Neuronal stem cell (in vitro differentiated cells): ENCODE measurements around the gene NOM1. TPM values are rescaled to one million over a fixed set of nuclear protein-coding genes. Genes with fewer than 3 reads are reported as not detected.
"Not testable (repeated sequence)": the region's sequence is repeated elsewhere in the genome, so short reads cannot be mapped to it uniquely, and the experiment has no call there.

Experiments used
- DNase-seq: peaks from one replicate; pipeline ENCODE4 v3.0.0-alpha.2; 2013; ENCODE audit warnings: low spot score
- H2AFZ ChIP-seq: one replicate; pipeline ENCODE4 v1.6.1; 2013; ENCODE audit warnings: mild to moderate bottlenecking, low read length, inconsistent platforms
- H2AK5ac ChIP-seq: 2 replicates; pipeline ENCODE4 v1.6.1; 2013; ENCODE audit warnings: low read depth, mild to moderate bottlenecking, inconsistent platforms, low read length, moderate library complexity, mixed read lengths
- H2BK120ac ChIP-seq: 2 replicates; pipeline ENCODE4 v1.6.1; 2013; ENCODE audit warnings: low read depth, mild to moderate bottlenecking, inconsistent platforms, low read length, moderate library complexity, mixed read lengths
- H2BK12ac ChIP-seq: one replicate; pipeline ENCODE4 v1.6.1; 2013; ENCODE audit warnings: low read length, inconsistent platforms
- H2BK15ac ChIP-seq: 2 replicates; pipeline ENCODE4 v1.6.1; 2013; ENCODE audit warnings: mild to moderate bottlenecking, low read length, inconsistent platforms, mixed read lengths
- H2BK5ac ChIP-seq: one replicate; pipeline ENCODE4 v1.6.1; 2013; ENCODE audit warnings: inconsistent platforms, mild to moderate bottlenecking, low read length, moderate library complexity
- H3K14ac ChIP-seq: one replicate; pipeline ENCODE4 v1.6.1; 2013; ENCODE audit warnings: low read length, inconsistent platforms
- H3K18ac ChIP-seq: 2 replicates; pipeline ENCODE4 v1.6.1; 2013; ENCODE audit warnings: low read length, inconsistent platforms
- H3K23ac ChIP-seq: 2 replicates; pipeline ENCODE4 v1.6.1; 2013; ENCODE audit warnings: low read depth, mild to moderate bottlenecking, mixed read lengths, low read length, inconsistent platforms; ENCODE audit not compliant: poor library complexity
- H3K27ac ChIP-seq: replicated peaks from 3 replicates; pipeline ENCODE4 v1.5.1; 2013; ENCODE audit warnings: low read length, inconsistent platforms
- H3K27me3 ChIP-seq, 3 experiments: 2 replicates each; pipeline ENCODE4 v1.6.1; 2013; ENCODE audit warnings: low read length in 3 of 3, mild to moderate bottlenecking in 2 of 3, inconsistent platforms in 1 of 3, low read depth in 1 of 3, mixed read lengths in 1 of 3, moderate library complexity in 1 of 3; ENCODE audit not compliant: control insufficient read depth in 3 of 3, insufficient read depth in 3 of 3
- H3K36me3 ChIP-seq, 2 donors: replicated peaks in 1 of 2; 2 replicates each; pipeline ENCODE4 v1.6.1; 2013; ENCODE audit warnings: low read length in 2 of 2; ENCODE audit not compliant: control insufficient read depth in 2 of 2, insufficient read depth in 2 of 2
- H3K4ac ChIP-seq: 2 replicates; pipeline ENCODE4 v1.6.1; 2013; ENCODE audit warnings: inconsistent platforms, mild to moderate bottlenecking, low read length, moderate library complexity
- H3K4me1 ChIP-seq, 2 donors: 1 replicate in 1 of 2; 2 replicates in 1 of 2; pipeline ENCODE4 v1.6.1; 2013; ENCODE audit warnings: low read length in 2 of 2, low read depth in 1 of 2; ENCODE audit not compliant: control insufficient read depth in 2 of 2, insufficient read depth in 1 of 2
- H3K4me2 ChIP-seq: one replicate; pipeline ENCODE4 v1.6.1; 2013; ENCODE audit warnings: mild to moderate bottlenecking, low read length, inconsistent platforms; ENCODE audit not compliant: insufficient read depth, poor library complexity, severe bottlenecking
- H3K4me3 ChIP-seq, 2 donors: 2 replicates each; pipeline ENCODE4 v1.5.1; 2013; ENCODE audit warnings: low read length in 2 of 2, mild to moderate bottlenecking in 2 of 2, inconsistent platforms in 1 of 2, moderate library complexity in 1 of 2
- H3K79me1 ChIP-seq: one replicate; pipeline ENCODE4 v1.6.1; 2013; ENCODE audit warnings: low read depth, mild to moderate bottlenecking, inconsistent platforms, low read length, moderate library complexity
- H3K9ac ChIP-seq: one replicate; pipeline ENCODE4 v1.6.1; 2013; ENCODE audit warnings: mild to moderate bottlenecking, low read depth, low read length, inconsistent platforms; ENCODE audit not compliant: poor library complexity
- H3K9me3 ChIP-seq, 2 donors: replicated peaks in 1 of 2; 2 replicates each; pipeline versions ENCODE3 to v1.6.1; 2013; ENCODE audit warnings: low read length in 2 of 2, mild to moderate bottlenecking in 2 of 2, inconsistent platforms in 1 of 2, low read depth in 1 of 2, mixed read lengths in 1 of 2, moderate library complexity in 1 of 2; ENCODE audit not compliant: control insufficient read depth in 2 of 2, insufficient read depth in 1 of 2
- H4K8ac ChIP-seq: one replicate; pipeline ENCODE4 v1.6.1; 2013; ENCODE audit warnings: low read depth, mild to moderate bottlenecking, inconsistent platforms, low read length, moderate library complexity
- H4K91ac ChIP-seq: one replicate; pipeline ENCODE4 v1.6.1; 2013; ENCODE audit warnings: low read length, low read depth, mild to moderate bottlenecking, inconsistent platforms; ENCODE audit not compliant: poor library complexity
- WGBS, 2 donors: extraction: QIAGEN DNeasy Blood & Tissue Kit; methylation state at CpG; one replicate each; pipeline ENCODE4 v1.1.7; 2013; ENCODE audit warnings: missing lambda C conversion rate in 2 of 2, mixed read lengths in 1 of 2; ENCODE audit not compliant: insufficient read length in 2 of 2, insufficient replicate concordance in 1 of 2; ENCODE audit errors: extremely low coverage in 2 of 2; 5-methylcytosine and 5-hydroxymethylcytosine counted together
- polyA plus RNA-seq, 2 experiments: library from polyadenylated mRNA; stranded (reverse); fragments of 200-250 nt; gene quantifications; one replicate each; pipeline ENCODE4 v1.2.3, GENCODE V29; 2013

NOM1 gene
- polyA plus RNA-seq (2013, experiment 1 of 2) = 7.5 TPM
- polyA plus RNA-seq (2013, experiment 2 of 2) = 7.7 TPM

GRCh38 chr7:156949541-156950380 is at the start of gene NOM1:
Gene NOM1, plus strand, starts transcription at chr7:156949712. Its CDS starts 26 bp downstream, at chr7:156949738.
- Histone ChIP-seq H2AK5ac (peak within 1 kb of the TSS; percentile 47), H2BK5ac (no peak within 1 kb of the TSS), H3K79me1 (no peaks in the 10 kb centered on the region), H2BK120ac (peak within 1 kb of the TSS; percentile 20), H3K4me3 (peak within 1 kb of the TSS; percentile 94 to 95), H3K23ac (peak within 1 kb of the TSS; percentile 89), H3K18ac (peak within 1 kb of the TSS; percentile 81), H3K36me3 (peaks cover 14 to 31% of the 10 kb centered on the region in 2 donors), H3K27me3 (peaks cover 0 to 10% (median 2%) of the 10 kb centered on the region in 3 experiments), H4K8ac (peak within 1 kb of the TSS; percentile 75), H2AFZ (peak within 1 kb of the TSS; percentile 98), H3K9ac (peak within 1 kb of the TSS; percentile 93), H3K27ac (no peak within 1 kb of the TSS), H4K91ac (no peak within 1 kb of the TSS), H3K14ac (no peak within 1 kb of the TSS), H2BK15ac (peak within 1 kb of the TSS; percentile 63), H3K4me1 (peaks cover 9 to 12% of the 10 kb centered on the region in 2 donors), H3K4me2 (peak within 1 kb of the TSS; percentile 92), H3K9me3 (no peaks in the 10 kb centered on the region), H2BK12ac (peak within 1 kb of the TSS; percentile 64), H3K4ac (peak within 1 kb of the TSS; percentile 61)
- no CpG with 5 or more reads among the region's 115 CpGs for WGBS, 2 donors
- peak; percentile 86 for DNase-seq

- not testable (repeated sequence) for H4K91ac ChIP-seq, H3K9ac ChIP-seq, DNase-seq, H3K4me3 ChIP-seq, H3K14ac ChIP-seq, H2BK15ac ChIP-seq, H2BK12ac ChIP-seq, H4K8ac ChIP-seq, H2AFZ ChIP-seq, H3K36me3 ChIP-seq, H3K4ac ChIP-seq, H3K18ac ChIP-seq, H3K4me1 ChIP-seq, H3K27me3 ChIP-seq, H2BK120ac ChIP-seq, H2AK5ac ChIP-seq, H3K27ac ChIP-seq, H3K79me1 ChIP-seq, H2BK5ac ChIP-seq, H3K9me3 ChIP-seq, H3K23ac ChIP-seq, H3K4me2 ChIP-seq
- no CpG with 5 or more reads among the region's 9 CpGs for WGBS, 2 donors
These were observed 49.4 kb upstream of the NOM1 start for GRCh38 chr7:156900093-156900492.

- Histone ChIP-seq H2BK12ac (no peak overlapping the region), H3K4ac (no peak overlapping the region), H2BK120ac (no peak overlapping the region), H3K9ac (no peak overlapping the region), H3K23ac (no peak overlapping the region), H3K4me2 (no peak overlapping the region), H4K91ac (no peak overlapping the region), H3K36me3 (no peaks in the 10 kb centered on the region), H3K14ac (no peak overlapping the region), H2AK5ac (no peak overlapping the region), H3K9me3 (no peaks in the 10 kb centered on the region), H3K27me3 (no peaks in the 10 kb centered on the region), H2BK15ac (no peak overlapping the region), H3K4me3 (no peak overlapping the region), H3K27ac (no peak overlapping the region), H3K18ac (no peak overlapping the region), H4K8ac (no peak overlapping the region), H3K4me1 (no peaks in the 10 kb centered on the region), H3K79me1 (no peaks in the 10 kb centered on the region), H2BK5ac (no peak overlapping the region), H2AFZ (no peak overlapping the region)
- no CpG with 5 or more reads among the region's 10 CpGs for WGBS, 2 donors
- DNase-seq = no peak
These were observed 46.1 kb upstream of the NOM1 start for GRCh38 chr7:156903232-156903909.

GRCh38 chr7:156906200-156906649 is 43.3 kb upstream of the NOM1 start:
- no CpG with 5 or more reads among the region's 4 CpGs for WGBS, 2 donors

More at GRCh38 chr7:156906200-156906649, 43.3 kb upstream of the NOM1 start:
- Histone ChIP-seq H4K8ac (no peak overlapping the region), H2AK5ac (no peak overlapping the region), H3K9me3 (no peaks in the 10 kb centered on the region), H3K27me3 (no peaks in the 10 kb centered on the region), H4K91ac (no peak overlapping the region), H3K14ac (no peak overlapping the region), H3K79me1 (no peaks in the 10 kb centered on the region), H3K27ac (no peak overlapping the region), H3K4me2 (no peak overlapping the region), H3K4me3 (no peak overlapping the region), H3K18ac (no peak overlapping the region), H2BK5ac (no peak overlapping the region), H3K23ac (no peak overlapping the region), H2AFZ (no peak overlapping the region), H3K36me3 (no peaks in the 10 kb centered on the region), H3K4ac (no peak overlapping the region), H2BK15ac (no peak overlapping the region), H2BK12ac (no peak overlapping the region), H3K9ac (no peak overlapping the region), H3K4me1 (no peaks in the 10 kb centered on the region), H2BK120ac (no peak overlapping the region)
- DNase-seq = no peak
